ENCODE data around the gene NRG3.
"Not testable (repeated sequence)": the region's sequence is repeated elsewhere in the genome, so short reads cannot be mapped to it uniquely, and the experiment has no call there.

NRG3 gene

GRCh38 chr10:81963606-81964005, 88.6 kb downstream of the NRG3 start:
- no peak for DNase-seq

GRCh38 chr10:81967716-81968115, 92.7 kb downstream of the NRG3 start:
- no peak for DNase-seq

- no peak for DNase-seq
These were observed 94.1 kb downstream of the NRG3 start for GRCh38 chr10:81969136-81969535.

- DNase-seq = no peak
These were observed 103.2 kb downstream of the NRG3 start for GRCh38 chr10:81978238-81978637.

- DNase-seq = no peak
These were observed 106.7 kb downstream of the NRG3 start for GRCh38 chr10:81981724-81982123.

GRCh38 chr10:81984428-81984827, 109.4 kb downstream of the NRG3 start:
- DNase-seq = no peak

- DNase-seq = no peak
These were observed 120.3 kb downstream of the NRG3 start for GRCh38 chr10:81995254-81995653.

GRCh38 chr10:81996927-81997326, 121.9 kb downstream of the NRG3 start:
- DNase-seq = no peak

GRCh38 chr10:82020999-82021398, 146.0 kb downstream of the NRG3 start:
- DNase-seq = no peak

- DNase-seq = no peak
These were observed 152.7 kb downstream of the NRG3 start for GRCh38 chr10:82027711-82028110.

GRCh38 chr10:82037076-82037475, 162.1 kb downstream of the NRG3 start:
- DNase-seq = no peak

- no peak for DNase-seq
These were observed 163.6 kb downstream of the NRG3 start for GRCh38 chr10:82038587-82038986.

GRCh38 chr10:82040336-82040735, 165.3 kb downstream of the NRG3 start:
- no peak for DNase-seq

GRCh38 chr10:82041018-82041417, 166.0 kb downstream of the NRG3 start:
- DNase-seq = no peak

- DNase-seq = no peak
These were observed 181.4 kb downstream of the NRG3 start for GRCh38 chr10:82056391-82056790.

- DNase-seq = not testable (repeated sequence)
These were observed 192.2 kb downstream of the NRG3 start for GRCh38 chr10:82067192-82067591.

GRCh38 chr10:82068501-82068900, 193.5 kb downstream of the NRG3 start:
- DNase-seq = no peak

- DNase-seq = no peak
These were observed 196.2 kb downstream of the NRG3 start for GRCh38 chr10:82071231-82071630.

- DNase-seq = no peak
These were observed 197.1 kb downstream of the NRG3 start for GRCh38 chr10:82072124-82072523.

GRCh38 chr10:82075605-82076004, 200.6 kb downstream of the NRG3 start:
- no peak for DNase-seq

- DNase-seq = no peak
These were observed 209.5 kb downstream of the NRG3 start for GRCh38 chr10:82084496-82084895.

GRCh38 chr10:82084904-82085303, 209.9 kb downstream of the NRG3 start:
- no peak for DNase-seq

- no peak for DNase-seq
These were observed 214.3 kb downstream of the NRG3 start for GRCh38 chr10:82089327-82089726.

- DNase-seq = no peak
These were observed 216.4 kb downstream of the NRG3 start for GRCh38 chr10:82091413-82091812.

- no peak for DNase-seq
These were observed 217.1 kb downstream of the NRG3 start for GRCh38 chr10:82092111-82092510.

GRCh38 chr10:82124713-82125112, 249.7 kb downstream of the NRG3 start:
- DNase-seq = no peak

Data from CD4-positive, alpha-beta T cell treated with Interleukin-6 for 4 hours (primary cell).